K562 (cell line): ENCODE measurements around the gene RABL6. TPM values are rescaled to one million over a fixed set of nuclear protein-coding genes. Genes with fewer than 3 reads are reported as not detected.
A peak's percentile ranks its signal among the peaks of the same experiment; 100 is the strongest.

Source experiments
- CXXC5 ChIP-seq: fragments of 250-450 bp; sonication (Bioruptor Pico); IDR thresholded peaks from 2 replicates; pipeline ENCODE4 v1.8.0; 2022; ENCODE audit warnings: inconsistent platforms, mild to moderate bottlenecking, moderate library complexity
- ETV1 ChIP-seq: fragments of 450-650 bp; conservative IDR thresholded peaks from 2 replicates; pipeline ENCODE4 v1.6.1; 2016; ENCODE audit warnings: missing genetic modification characterization, control low read depth, low read depth, missing compliant biosample characterization
- HDAC2 ChIP-seq: fragments of 450-650 bp; IDR thresholded peaks from 2 replicates; pipeline ENCODE4 v1.6.1; 2016; ENCODE audit warnings: mild to moderate bottlenecking
- MCM7 ChIP-seq, 2 experiments: fragments of 450-650 bp; IDR thresholded peaks; 2 replicates each; pipeline ENCODE4 v1.6.1; 2016 to 2018
- NR4A1 ChIP-seq, 2 experiments: fragments of 250-450 bp in 1 of 2; fragments of 450-650 bp in 1 of 2; sonication (Bioruptor Pico) in 1 of 2; IDR thresholded peaks; 2 replicates each; pipeline versions ENCODE4 v1.4.0 to v1.6.1; 2016 to 2020; ENCODE audit warnings: mild to moderate bottlenecking in 2 of 2, missing compliant biosample characterization in 1 of 2, missing genetic modification characterization in 1 of 2, moderate library complexity in 1 of 2
- PKNOX1 ChIP-seq: fragments of 450-650 bp; IDR thresholded peaks from 2 replicates; pipeline ENCODE4 v1.6.1; 2016
- PTTG1 ChIP-seq: fragments of 450-650 bp; IDR thresholded peaks from 2 replicates; pipeline ENCODE4 v1.6.1; 2016; ENCODE audit warnings: low read depth, mild to moderate bottlenecking, missing genetic modification characterization, missing compliant biosample characterization
- RFX1 ChIP-seq: fragments of 450-650 bp; IDR thresholded peaks from 2 replicates; pipeline ENCODE4 v1.6.1; 2016; ENCODE audit warnings: mild to moderate bottlenecking, moderate library complexity
- SAP30 ChIP-seq: fragments of 200-600 bp; sonication (generic); IDR thresholded peaks from 2 replicates; pipeline ENCODE4 v1.6.1; 2012; ENCODE audit warnings: borderline replicate concordance, low read depth, mild to moderate bottlenecking, moderate library complexity, low read length, control low read depth, inconsistent platforms; ENCODE audit not compliant: insufficient read depth, poor library complexity, severe bottlenecking
- SRSF1 ChIP-seq: fragments of 200-400 bp; formaldehyde crosslinking; IDR thresholded peaks from 2 replicates; pipeline ENCODE4 v1.6.1; 2017; ENCODE audit warnings: mild to moderate bottlenecking, low read depth, low read length, moderate library complexity
- THAP7 ChIP-seq: fragments of 250-450 bp; sonication (Bioruptor Pico); IDR thresholded peaks from 2 replicates; pipeline ENCODE4 v1.5.0; 2021
- ZFP1 ChIP-seq: fragments of 450-650 bp; formaldehyde crosslinking; IDR thresholded peaks from 2 replicates; pipeline ENCODE4 v1.4.0; 2020; ENCODE audit warnings: mild to moderate bottlenecking, mixed read lengths
- ZKSCAN8 ChIP-seq: fragments of 200-800 bp; sonication (Bioruptor generic); IDR thresholded peaks from 2 replicates; pipeline ENCODE4 v1.6.1; 2016; ENCODE audit warnings: missing genetic modification characterization, missing compliant biosample characterization
- ZNF436 ChIP-seq: fragments of 250-450, 450-650 bp; sonication (Bioruptor Pico); formaldehyde crosslinking; IDR thresholded peaks from 2 replicates; pipeline ENCODE4 v1.7.0; 2020; ENCODE audit warnings: mild to moderate bottlenecking
- ZNF561 ChIP-seq: fragments of 450-650 bp; formaldehyde crosslinking; conservative IDR thresholded peaks from 2 replicates; pipeline ENCODE4 v1.4.0; 2020; ENCODE audit warnings: mild to moderate bottlenecking, moderate library complexity
- ZNF589 ChIP-seq: fragments of 200-800 bp; sonication (Bioruptor generic); IDR thresholded peaks from 2 replicates; pipeline ENCODE4 v1.6.1; 2016; ENCODE audit warnings: low read depth, missing genetic modification characterization, missing compliant biosample characterization
- ZNF609 ChIP-seq: sonication (generic); formaldehyde crosslinking; IDR thresholded peaks from 2 replicates; pipeline ENCODE4 v1.8.1; 2023; ENCODE audit warnings: missing genetic modification reagents, mild to moderate bottlenecking, borderline replicate concordance
- polyA plus RNA-seq, 8 experiments: library from polyadenylated mRNA; depleted of rRNA in 4 of 8; stranded (reverse) in 5 of 8; unstranded in 3 of 8; fragments of >200 nt; fragmentation: Nextera tagmentation in 2 of 8; fragmentation: Illumina TruSeq in 1 of 8; extraction: Ambion mirVana in 2 of 8; extraction: Trizol in 1 of 8; gene quantifications; 2 replicates each; pipeline versions ENCODE4 v1.2.1 to v1.2.3, GENCODE V29; 2011 to 2014; ENCODE audit warnings: inconsistent platforms in 1 of 8, missing spikeins in 1 of 8
- total RNA-seq, 7 experiments: library from RNA; depleted of rRNA in 6 of 7; stranded (reverse); fragments of >200 nt in 6 of 7; fragmentation: Illumina TruSeq in 2 of 7; extraction: Trizol in 2 of 7; gene quantifications; 2 replicates each; pipeline versions ENCODE4 v1.2.1 to v1.2.3, GENCODE V29; 2011 to 2021; ENCODE audit warnings: low replicate concordance in 1 of 7
- TF ChIP-seq, protein P1 (sequence below): sonication (generic); formaldehyde crosslinking; IDR thresholded peaks from 2 replicates; pipeline ENCODE4 v1.8.0; 2022; ENCODE audit warnings: mild to moderate bottlenecking, missing genetic modification reagents
- TF ChIP-seq, protein P2 (sequence below): fragments of 250-450 bp; sonication (Bioruptor Pico); IDR thresholded peaks from 2 replicates; pipeline ENCODE4 v1.8.0; 2022; ENCODE audit warnings: inconsistent platforms

RABL6 gene
- total and polyA plus RNA-seq, 9 of the 15 experiments (the other 6 are each of a cell fraction or from before 2014, with no cell fraction given), result 5.6 to 181 (median 84.5) TPM

DNA sequence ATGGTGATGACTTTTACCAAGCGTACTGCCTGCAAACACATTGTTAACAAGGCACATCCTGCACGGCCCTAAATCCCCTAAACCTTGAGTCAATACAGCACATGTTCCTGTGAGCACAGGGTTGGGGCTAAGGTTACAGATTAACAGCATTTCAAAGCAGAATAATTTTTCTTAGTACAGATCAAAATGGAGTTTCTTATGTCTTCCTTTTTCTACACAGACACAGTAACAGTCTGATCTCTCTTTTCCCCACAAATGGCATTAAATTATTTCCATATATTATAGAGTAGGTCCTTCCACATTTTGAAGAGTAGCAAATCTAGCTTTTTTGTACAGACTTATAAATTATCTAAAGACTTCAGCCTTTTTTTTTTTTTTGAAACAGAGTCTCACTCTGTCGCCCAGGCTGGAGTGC is 18.2 kb upstream of the RABL6 start (continued):
- TF ChIP-seq ZNF436 (CRISPR knock-in tag) (no peak), ETV1 (tag) (peak; percentile 28; the same call in 1 of the 2 replicates), ZNF561 (CRISPR knock-in tag) (no peak), CXXC5 (CRISPR knock-in tag) (peak; percentile 81; the same call in 1 of the 2 replicates), ZNF589 (CRISPR knock-in tag) (peak; percentile 75), ZKSCAN8 (CRISPR knock-in tag) (peak; percentile 87), NR4A1 (CRISPR knock-in tag; IDR thresholded peaks at IDR 0.05) (no peak), NR4A1 (tag; IDR thresholded peaks at IDR 0.05) (peak; percentile 98), THAP7 (no peak), ZFP1 (peak; percentile 49; the same call in 1 of the 2 replicates), ZNF609 (no peak), RFX1 (no peak), SAP30 (no peak), MCM7 (IDR thresholded peaks at IDR 0.05) (no peak), HDAC2 (no peak), PTTG1 (tag) (peak; percentile 92), SRSF1 (no peak), PKNOX1 (no peak)
- TF ChIP-seq, protein P1, sequence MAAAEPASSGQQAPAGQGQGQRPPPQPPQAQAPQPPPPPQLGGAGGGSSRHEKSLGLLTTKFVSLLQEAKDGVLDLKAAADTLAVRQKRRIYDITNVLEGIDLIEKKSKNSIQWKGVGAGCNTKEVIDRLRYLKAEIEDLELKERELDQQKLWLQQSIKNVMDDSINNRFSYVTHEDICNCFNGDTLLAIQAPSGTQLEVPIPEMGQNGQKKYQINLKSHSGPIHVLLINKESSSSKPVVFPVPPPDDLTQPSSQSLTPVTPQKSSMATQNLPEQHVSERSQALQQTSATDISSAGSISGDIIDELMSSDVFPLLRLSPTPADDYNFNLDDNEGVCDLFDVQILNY (CRISPR knock-in tag), result no peak
- TF ChIP-seq, protein P2, sequence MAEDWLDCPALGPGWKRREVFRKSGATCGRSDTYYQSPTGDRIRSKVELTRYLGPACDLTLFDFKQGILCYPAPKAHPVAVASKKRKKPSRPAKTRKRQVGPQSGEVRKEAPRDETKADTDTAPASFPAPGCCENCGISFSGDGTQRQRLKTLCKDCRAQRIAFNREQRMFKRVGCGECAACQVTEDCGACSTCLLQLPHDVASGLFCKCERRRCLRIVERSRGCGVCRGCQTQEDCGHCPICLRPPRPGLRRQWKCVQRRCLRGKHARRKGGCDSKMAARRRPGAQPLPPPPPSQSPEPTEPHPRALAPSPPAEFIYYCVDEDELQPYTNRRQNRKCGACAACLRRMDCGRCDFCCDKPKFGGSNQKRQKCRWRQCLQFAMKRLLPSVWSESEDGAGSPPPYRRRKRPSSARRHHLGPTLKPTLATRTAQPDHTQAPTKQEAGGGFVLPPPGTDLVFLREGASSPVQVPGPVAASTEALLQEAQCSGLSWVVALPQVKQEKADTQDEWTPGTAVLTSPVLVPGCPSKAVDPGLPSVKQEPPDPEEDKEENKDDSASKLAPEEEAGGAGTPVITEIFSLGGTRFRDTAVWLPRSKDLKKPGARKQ, result no peak
- TF ChIP-seq, all 486 proteins: peak for 76
